ENCODE data around the gene SLC35D1. TPM values are rescaled to one million over a fixed set of nuclear protein-coding genes. Genes with fewer than 3 reads are reported as not detected.
"Not testable (repeated sequence)": the region's sequence is repeated elsewhere in the genome, so short reads cannot be mapped to it uniquely, and the experiment has no call there.

Gene SLC35D1
- total RNA-seq, 1 donor from 2014 or later: 3.7 TPM

DNA sequence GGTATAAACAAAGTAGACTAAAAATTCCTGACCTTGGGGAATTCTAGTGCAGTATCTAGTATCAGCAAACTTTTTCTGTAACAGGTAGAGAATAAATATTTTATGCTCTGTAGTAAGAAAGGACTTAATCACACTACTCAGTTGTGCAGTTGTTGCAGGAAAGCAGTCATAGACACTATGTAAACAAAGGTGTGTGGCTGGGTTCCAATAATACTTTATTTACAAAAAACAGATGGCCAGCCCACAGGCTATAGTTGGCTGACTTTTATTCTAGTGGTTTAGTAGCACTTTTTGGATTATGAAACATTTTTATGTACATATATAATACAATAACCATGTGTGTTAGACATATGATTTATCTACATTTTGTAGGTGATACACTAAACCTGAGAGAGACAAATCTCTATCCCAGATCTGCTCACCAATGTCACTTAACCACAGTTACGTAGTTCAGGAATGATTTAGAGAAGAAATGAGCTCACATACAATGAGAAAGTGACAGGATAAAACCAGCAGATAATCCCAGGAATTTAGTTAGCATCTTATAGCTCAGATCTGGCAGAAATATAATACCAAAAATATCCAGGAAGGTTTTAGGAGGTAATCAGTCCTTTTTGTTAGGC lies 73.1 kb downstream of the SLC35D1 start:
- peaks cover 47 to 70% of the 10 kb centered on the region in 2 donors for H3K36me3 ChIP-seq
- H3K4me3 ChIP-seq: peak overlapping the region in 1 of 2 donors; percentile 54
- no peaks in the 10 kb centered on the region for H3K9me3 ChIP-seq
- intact Hi-C loops (cut with DNase I): no loop called here
- no peak for DNase-seq (ENCODE audit: low spot score in 2 of 2)
- H3K27me3 ChIP-seq: no peaks in the 10 kb centered on the region
- peaks cover 0 to 3% of the 10 kb centered on the region in 2 donors for H3K4me1 ChIP-seq
- peak overlapping the region; percentile 50 to 59 for H3K27ac ChIP-seq
- no peak for TF ChIP-seq CTCF (IDR thresholded peaks at IDR 0.05)

- H3K4me3 ChIP-seq; H3K27ac ChIP-seq; intact Hi-C loops (cut with DNase I); H3K9me3 ChIP-seq; H3K27me3 ChIP-seq; H3K4me1 ChIP-seq; DNase-seq (ENCODE audit: low spot score in 2 of 2): not testable (repeated sequence)
- H3K36me3 ChIP-seq: peaks cover 47 to 76% of the 10 kb centered on the region in 2 donors
Observed at GRCh38 chr1:66979621-66980020, 74.3 kb downstream of the SLC35D1 start.

- DNase-seq (ENCODE audit: low spot score in 2 of 2): no peak
- Histone ChIP-seq H3K27ac (no peak overlapping the region), H3K4me1 (peaks cover 0 to 3% of the 10 kb centered on the region in 2 donors), H3K27me3 (no peaks in the 10 kb centered on the region), H3K9me3 (no peaks in the 10 kb centered on the region), H3K4me3 (no peak overlapping the region), H3K36me3 (peaks cover 37 to 71% of the 10 kb centered on the region in 2 donors)
- no peak for TF ChIP-seq CTCF (IDR thresholded peaks at IDR 0.05)
- intact Hi-C loops (cut with DNase I): no loop called here
Observed at GRCh38 chr1:66978201-66978600, 75.7 kb downstream of the SLC35D1 start.

- no peaks in the 10 kb centered on the region for H3K4me1 ChIP-seq
- H3K36me3 ChIP-seq: peaks cover 50 to 78% of the 10 kb centered on the region in 2 donors
- TF ChIP-seq CTCF (IDR thresholded peaks at IDR 0.05): no peak
- no peak overlapping the region for H3K4me3 ChIP-seq
- no peaks in the 10 kb centered on the region for H3K27me3 ChIP-seq
- H3K9me3 ChIP-seq: no peaks in the 10 kb centered on the region
- no peak for DNase-seq (ENCODE audit: low spot score in 2 of 2)
- H3K27ac ChIP-seq: no peak overlapping the region
- intact Hi-C loops (cut with DNase I): no loop called here
Observed at GRCh38 chr1:66968574-66968973, 85.4 kb downstream of the SLC35D1 start.

DNA sequence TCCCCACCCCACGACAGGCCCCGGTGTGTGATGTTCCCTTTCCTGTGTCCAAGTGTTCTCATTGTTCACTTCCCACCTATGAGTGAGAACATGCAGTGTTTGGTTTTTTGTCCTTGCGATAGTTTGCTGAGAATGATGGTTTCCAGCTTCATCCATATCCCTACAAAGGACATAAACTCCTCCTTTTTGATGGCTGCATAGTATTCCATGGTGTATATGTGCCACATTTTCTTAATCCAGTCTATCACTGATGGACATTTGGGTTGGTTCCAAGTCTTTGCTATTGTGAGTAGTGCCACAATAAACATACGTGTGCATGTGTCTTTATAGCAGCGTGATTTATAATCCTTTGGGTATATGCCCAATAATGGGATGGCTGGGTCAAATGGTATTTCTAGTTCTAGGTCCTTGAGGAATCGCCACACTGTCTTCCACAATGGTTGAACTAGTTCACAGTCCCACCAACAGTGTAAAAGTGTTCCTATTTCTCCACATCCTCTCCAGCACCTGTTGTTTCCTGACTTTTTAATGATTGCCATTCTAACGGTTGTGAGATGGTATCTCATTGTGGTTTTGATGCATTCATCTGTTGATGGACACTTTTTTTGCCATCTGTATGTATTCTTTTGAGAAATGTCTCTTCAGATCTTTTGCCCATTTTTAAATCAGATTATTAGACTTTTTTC lies 87.6 kb downstream of the SLC35D1 start:
- H3K4me1 ChIP-seq; H3K9me3 ChIP-seq; intact Hi-C loops (cut with DNase I); DNase-seq (ENCODE audit: low spot score in 2 of 2); H3K27ac ChIP-seq; H3K27me3 ChIP-seq; H3K4me3 ChIP-seq: not testable (repeated sequence)
- peaks cover 54 to 76% of the 10 kb centered on the region in 2 donors for H3K36me3 ChIP-seq

- intact Hi-C loops (cut with DNase I): no loop called here
- peaks cover 32 to 43% of the 10 kb centered on the region in 2 donors for H3K36me3 ChIP-seq
- no peak for TF ChIP-seq CTCF (IDR thresholded peaks at IDR 0.05)
Observed at GRCh38 chr1:66957938-66958337, 96.0 kb downstream of the SLC35D1 start.

More at GRCh38 chr1:66957938-66958337, 96.0 kb downstream of the SLC35D1 start:
- H3K9me3 ChIP-seq: no peaks in the 10 kb centered on the region
- H3K4me3 ChIP-seq: no peak overlapping the region
- H3K27me3 ChIP-seq: no peaks in the 10 kb centered on the region
- H3K4me1 ChIP-seq: peaks cover 0 to 3% of the 10 kb centered on the region in 2 donors
- no peak for DNase-seq (ENCODE audit: low spot score in 2 of 2)
- H3K27ac ChIP-seq: no peak overlapping the region

Data from ascending aorta (tissue), 2 donors.